Fibroblast of mammary gland (primary cell): ENCODE measurements around the gene GJC1.

Experiments
- DNase-seq: peaks from one replicate; pipeline ENCODE4 v3.0.0-alpha.2; 2010; ENCODE audit warnings: low read depth
- H3K4me3 ChIP-seq: 2 replicates; pipeline ENCODE4 v1.5.1; 2011; ENCODE audit warnings: low read depth, mild to moderate bottlenecking, low read length, moderate library complexity; ENCODE audit not compliant: control insufficient read depth
- CTCF ChIP-seq: conservative IDR thresholded peaks from 2 replicates; pipeline ENCODE4 v1.5.1; 2011; ENCODE audit warnings: low read depth, low read length, inconsistent platforms; ENCODE audit not compliant: control insufficient read depth, insufficient read depth

GJC1 gene

DNA sequence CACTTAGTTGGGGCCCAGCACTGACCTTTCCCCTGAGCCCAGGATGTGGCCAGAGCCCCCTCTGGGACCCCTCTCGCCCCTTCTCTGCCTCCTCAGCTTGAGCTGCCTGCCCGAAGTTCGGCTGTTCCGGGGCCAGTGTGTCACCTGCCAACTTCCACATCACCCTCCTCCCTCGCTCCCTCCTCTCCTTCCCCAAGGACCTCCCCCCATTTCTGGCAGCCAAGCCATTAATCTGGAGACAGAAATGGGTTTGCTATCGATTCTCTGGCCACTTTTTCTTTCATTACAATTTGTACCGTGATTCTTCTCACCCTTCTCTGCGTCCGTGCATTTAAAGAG, 80.1 kb downstream of the GJC1 start:
- H3K4me3 ChIP-seq, result no peak overlapping the region
- DNase-seq, result no peak
- no peak for TF ChIP-seq CTCF

- no peak for DNase-seq
- H3K4me3 ChIP-seq, result no peak overlapping the region
- TF ChIP-seq CTCF, result no peak
Observed at GRCh38 chr17:44749076-44749979, 80.8 kb downstream of the GJC1 start.
